GF-D8 (cell line): ENCODE measurements around the gene HOXA11.

ENCODE experiments used
- DNase-seq: peaks from one replicate; lab custom pipeline; 2025; lab: John Stamatoyannopoulos, UW

HOXA11 gene

DNA sequence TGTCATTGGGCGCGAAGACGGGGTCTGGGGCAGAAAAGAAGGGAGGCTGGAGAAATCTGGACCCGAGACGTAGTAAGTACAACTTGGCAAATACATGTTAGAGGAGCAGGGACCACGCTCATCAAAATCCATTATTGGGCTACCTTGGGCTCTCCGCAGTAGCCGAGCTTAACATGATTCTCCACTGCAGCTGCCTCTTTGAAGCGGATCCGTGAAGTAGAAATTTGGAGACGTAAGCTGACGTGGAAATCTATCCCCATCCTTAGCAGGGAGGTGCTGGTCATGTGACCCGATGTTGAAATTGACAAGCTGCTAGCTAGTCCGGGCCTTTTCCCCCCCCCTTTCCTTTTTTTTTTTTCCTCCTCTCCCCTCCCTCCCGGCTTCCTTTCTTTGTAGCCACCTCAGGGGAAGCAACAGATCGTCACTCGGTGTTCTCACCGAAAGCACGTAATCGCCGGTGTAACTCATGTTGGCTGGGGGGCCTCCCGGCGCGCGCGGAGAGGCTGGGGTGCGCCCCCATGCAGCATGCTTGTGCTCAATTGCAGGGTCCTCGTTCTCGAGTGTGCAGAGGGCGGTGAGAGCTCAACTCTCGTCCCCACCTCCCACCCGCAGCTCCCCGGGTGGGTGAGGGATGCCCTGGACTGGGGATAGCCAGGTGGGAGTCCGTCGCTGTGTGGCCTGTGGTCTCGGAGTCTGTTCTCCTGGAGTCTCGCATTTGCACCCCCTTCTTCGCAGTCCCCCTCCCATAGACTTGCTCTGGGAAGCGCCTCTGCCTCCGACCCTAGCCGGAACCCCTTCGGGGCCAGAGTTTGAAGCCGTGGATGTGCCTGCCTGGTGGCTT lies at the start of gene HOXA11:
TSS of gene HOXA11 (minus strand) at position 220 of the 841 bp plus-strand sequence. CDS start at position 132, 88 bp downstream.
- DNase-seq, result peak; percentile 99

DNA sequence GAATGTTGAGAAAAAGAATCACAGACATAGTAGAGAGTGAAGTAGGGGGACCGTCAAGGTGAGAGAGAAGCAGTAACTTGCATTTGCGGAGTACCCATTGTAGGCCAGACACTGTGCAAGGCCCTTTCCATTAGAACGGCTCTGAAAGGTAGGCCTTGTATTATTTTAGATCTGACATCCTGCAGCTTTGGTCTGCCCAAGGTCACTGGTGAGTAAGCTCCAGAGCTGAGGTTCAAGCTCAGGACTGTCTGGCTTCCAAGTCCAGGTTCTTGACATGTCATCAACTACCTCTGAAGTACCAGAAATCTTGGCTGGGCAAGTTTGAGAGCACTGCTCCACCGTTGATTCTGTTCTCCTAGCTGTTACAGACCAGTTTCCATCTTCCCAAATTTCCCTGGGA lies 44.4 kb upstream of the HOXA11 start:
- no peak for DNase-seq

DNA sequence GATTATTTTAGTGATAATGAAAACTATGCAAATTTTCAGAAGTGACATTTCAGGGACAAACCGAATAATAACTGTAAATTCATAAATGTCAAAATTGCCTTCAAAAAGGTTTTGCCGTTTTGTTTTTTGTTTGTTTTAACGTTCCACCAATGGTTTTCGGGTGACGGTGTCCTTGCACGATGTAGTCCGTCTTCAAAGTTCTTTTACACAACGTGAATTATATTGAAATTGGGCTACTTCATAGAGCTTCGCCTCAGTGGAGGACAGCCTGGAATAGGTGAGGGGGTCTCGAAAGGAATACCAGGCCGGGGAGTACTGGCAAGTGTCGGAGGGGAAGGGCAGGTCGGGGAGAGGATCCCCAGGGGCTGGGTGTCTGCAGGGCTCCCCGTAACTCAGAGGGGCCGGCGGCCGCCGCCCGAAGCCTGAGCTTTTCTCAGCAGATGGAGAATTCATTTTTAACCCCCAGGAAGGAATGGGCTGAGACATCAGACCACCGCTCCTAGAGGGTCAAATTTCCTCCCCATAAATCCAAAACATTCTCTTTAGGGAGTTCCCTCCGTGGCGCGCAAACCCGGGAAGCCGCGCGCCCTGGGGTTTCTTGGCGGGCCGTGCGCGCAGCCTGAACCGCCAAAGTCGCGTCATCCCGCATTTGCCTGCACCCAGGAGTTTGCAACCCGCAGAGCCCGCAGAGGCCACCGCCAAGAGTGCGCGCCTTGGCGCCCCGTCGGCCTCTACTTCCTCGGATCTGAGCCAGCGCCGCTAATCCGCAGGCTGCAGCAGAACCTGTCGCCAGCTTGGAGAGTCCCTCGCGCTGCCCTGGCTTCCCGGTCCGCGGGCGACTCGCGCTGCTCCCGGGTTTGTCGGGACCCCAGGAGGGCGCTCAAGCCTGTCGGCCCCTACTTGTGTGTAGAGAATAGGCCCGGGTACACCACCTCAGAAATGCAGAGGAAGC lies 40.2 kb upstream of the HOXA11 start:
- no peak for DNase-seq

DNA sequence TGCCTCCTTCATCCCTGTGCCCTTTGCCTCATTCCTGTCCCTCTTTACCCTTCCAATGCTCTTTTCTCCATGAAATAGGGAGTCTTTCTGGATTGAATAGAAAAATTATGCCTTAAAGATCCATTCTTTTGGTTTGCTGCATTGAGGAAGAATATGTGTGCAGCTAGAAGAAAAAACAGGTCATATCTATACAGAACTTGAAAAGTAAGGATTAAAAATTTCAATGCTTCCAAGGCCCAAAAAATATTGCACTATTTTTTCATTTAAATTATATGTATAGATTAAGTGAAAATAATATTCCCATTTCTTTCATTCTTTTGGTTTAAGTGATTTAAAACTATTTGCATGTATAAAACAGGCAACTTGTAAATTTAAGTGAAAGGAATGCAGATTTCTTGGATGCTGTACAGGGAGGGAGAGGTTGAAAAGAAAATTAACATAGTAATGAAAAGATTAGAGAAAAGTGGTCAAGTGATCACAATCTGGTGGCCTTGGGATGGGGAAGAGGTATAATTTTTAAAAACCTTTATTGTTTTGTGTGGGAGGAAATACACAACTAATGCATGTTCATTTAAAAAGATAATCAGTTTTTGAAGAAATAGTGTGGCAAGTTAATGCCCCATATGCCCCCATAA lies 39.0 kb upstream of the HOXA11 start:
- no peak for DNase-seq

DNA sequence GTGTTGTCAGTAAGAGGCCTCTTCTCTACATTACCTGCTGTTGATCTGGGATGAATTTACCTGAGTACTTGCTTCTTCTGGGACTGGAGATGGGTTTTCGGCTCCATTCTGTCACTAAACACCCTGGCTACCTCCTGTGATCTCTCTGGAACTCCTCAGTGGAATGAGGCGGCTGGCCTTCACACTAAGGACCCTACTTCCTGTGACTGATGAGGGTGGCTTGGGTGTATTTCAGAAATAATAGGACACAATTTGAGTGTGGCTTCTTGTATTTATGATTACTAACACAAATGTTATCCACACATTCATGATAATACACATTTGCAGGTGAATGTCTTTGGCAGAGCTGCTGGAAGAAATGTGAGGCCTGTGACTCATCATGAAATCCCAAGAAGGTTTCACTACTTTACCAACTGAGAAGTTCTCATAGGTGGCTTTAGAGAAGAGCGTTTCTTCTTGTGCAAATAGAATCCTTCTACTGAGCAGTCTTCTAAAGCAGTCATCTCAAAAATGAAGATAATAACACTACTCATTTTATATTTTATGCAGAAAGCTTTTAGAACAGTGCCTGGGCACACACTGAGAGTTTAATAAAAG lies 36.3 kb upstream of the HOXA11 start:
- no peak for DNase-seq

DNA sequence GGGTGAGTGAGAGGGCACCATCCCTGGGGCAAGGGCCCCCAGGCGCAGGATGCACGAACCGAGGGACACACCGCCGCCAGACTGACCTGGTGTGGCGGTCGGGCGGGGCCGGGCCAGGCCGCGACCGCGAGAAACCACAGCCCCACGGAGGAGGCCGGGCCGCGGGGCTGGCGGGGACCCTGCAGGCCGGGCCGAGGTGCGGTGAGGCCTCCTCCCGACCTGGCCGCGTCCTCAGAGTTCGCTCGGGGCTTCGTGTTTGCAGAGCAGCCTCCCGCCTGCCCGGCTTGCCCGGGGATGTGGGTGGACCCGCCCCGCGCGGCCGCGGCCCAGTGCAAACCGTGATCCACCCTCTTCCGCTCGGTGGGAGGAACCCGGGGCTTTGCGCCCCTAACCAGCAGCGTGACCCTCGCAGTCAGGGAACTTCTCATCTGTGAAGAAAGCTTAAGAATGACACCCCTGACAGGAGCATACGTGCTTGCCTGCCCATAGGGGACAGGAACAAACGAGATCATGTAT lies 35.5 kb upstream of the HOXA11 start:
- no peak for DNase-seq

DNA sequence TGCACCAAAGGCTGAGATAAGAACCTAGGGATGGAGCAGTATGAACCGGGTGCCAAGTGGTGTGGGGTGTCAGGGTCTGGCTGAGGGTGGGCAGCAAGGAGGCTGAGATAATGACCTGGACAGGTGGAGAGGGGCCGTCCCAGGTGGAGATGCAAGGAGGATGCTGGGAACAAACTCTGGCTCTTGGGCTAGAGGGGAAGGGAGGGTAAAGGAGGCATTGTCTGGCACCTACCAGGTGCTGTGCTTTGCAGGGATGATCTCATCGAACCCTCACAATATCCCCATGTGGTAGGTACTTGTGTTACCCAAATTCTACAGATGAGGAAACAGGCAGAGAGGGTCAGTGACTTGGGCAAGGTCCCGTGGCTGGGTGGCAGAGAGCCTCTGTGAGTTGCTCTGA lies 34.8 kb upstream of the HOXA11 start:
- DNase-seq, result no peak

DNA sequence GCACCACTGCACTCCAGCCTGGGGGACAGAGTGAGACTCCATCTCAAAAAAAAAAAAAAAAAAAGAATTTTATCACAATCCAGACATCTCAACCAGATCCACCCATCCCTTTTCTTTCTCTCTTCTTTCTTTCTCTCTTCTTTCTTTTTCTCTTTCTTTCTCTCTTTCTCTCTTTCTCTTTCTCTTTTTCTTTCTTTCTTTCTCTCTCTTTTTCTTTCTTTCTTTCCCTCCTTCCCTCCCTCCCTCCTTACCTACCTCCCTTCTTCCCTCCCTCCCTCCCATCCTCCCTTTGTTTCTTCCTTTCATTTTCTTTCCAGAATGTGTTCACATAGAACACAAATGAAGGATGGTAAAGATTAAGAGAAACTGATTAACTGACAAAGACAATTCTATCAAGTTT lies 32.9 kb upstream of the HOXA11 start:
- DNase-seq, result no peak

DNA sequence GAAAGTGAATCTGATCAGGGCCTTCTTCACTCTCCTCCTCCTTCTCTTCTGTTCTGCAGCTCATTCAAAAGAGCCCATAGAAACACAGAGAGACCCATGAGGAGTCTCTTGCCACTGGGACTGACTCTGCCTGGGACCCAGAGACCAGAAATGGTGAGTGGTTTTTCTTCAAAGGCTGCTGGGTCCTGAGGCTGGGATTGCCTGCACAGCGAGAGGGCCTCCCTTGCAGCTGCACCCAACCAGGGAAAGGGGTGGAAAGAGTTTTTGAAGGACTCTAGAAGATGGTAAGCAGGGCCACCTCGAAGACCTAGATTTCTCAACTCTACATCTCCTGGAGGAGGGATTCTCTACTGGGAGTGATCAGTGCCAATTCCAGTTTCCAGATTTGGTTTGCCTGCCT lies 30.3 kb upstream of the HOXA11 start:
- DNase-seq, result no peak

DNA sequence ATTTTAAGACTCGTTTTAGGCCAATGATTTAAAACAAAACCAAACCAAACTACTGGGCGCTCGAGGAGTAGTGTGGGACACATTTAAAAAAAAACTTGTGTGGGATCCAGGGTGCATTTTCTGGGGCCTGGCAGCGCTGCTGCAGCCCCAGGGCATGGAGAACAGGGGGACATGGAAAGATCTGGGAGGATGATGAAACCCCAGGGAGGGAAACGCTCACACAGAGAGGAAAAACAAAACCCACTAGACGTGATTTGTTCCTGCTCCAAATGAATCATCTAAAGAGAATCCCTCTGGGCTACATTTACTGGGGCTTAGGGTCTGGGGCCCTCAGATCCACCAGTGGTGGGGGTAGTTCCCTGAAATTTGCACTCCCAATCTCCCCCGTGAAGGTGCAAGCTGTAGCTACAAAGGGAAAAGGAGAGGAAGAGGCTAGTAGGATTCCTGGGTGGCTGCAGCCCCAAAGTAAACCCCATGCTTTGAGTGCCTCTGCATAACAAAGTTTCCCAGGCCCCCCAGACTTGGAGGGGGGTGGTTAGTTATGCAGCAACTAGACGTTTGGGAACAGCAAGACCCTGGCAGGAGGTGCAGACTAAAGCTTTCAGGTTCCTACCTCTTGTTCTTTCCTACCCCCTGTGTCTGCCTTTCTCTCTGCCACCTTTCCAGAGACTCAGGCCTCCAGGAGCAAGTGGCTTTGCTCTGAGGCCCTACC lies 29.4 kb upstream of the HOXA11 start:
- no peak for DNase-seq

DNA sequence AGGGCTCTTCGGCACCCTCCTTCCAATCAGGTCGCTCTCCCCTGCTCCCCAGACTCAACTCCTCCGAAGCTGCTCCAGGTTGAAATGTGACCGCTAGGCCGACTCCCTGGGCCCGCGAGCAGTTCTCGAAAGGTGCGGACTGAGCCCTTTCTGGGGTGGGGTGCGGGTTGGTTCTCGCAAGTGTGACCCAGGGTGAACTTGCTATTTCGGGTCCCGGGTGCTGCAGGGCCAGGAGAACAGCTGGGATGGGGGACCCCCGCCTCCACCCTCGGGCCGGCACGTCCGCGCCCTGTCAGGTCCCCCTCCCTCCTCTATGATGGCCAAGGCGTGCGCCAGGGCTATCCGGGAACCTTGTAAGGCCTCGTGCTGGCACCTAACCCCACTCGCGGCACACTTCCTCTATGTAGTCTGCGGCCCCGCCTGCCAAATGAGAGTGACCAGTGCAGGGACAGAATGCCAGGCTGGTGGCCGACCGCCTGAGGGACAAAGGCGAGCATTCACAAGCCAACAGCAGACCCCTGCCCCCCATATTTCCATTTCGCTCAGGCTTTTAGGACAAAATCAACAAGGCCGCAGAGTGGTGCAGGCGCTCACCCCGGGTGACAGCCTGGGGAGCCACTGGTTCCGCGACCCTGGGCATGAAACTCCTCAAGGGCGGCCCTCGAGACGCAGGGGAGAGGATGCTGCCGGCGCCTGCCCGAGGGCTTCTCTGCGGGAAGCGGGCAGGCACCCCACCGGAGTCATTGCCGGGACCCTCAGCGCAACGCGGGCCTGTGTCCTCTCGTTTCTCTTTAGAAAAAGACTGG lies 28.6 kb upstream of the HOXA11 start:
- no peak for DNase-seq

DNA sequence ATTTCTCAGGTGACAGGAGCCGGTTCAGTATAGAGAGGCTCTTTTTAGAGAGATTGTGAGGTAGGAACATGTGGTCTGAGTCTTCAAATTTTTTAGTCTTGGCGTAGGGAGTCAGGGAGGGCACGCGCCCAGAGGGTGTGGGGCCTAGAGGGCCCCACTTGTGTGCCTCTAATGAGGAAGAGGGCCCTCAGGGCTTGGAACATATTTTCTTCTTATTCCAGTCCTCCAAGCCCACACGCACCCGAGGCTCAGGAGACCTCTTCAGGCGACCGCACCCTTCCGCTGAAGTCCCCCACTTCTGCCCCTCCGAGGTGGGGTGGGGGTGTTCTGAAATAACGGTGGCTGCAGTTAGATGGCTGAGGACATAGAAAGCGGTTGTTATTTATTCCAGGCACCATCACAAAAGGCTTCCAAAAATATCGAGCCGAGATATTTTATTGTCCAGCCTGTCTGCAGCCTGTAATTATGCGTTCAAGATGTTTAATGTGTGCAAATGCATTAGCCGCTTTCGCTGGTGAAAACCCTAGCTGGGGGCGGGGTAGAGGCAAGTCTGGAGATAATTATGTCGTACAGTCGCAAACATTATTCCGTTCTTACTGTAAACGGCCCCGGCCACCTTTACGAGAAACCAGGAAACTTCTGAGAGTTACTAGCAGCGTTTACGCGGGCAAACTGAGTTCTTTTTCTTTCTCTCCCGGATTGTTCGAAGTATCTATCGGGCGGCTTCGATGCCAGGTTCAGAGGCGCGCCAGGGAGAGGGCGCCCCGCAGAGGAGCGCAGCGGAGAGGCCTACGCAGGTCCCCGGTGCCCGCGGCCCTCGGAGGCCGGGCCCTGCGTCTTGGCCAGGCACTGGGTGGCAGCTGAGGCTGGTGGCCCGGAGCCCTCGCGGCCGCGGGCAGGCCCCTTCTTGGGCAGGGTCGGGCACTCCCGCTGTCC lies 27.7 kb upstream of the HOXA11 start:
- no peak for DNase-seq

DNA sequence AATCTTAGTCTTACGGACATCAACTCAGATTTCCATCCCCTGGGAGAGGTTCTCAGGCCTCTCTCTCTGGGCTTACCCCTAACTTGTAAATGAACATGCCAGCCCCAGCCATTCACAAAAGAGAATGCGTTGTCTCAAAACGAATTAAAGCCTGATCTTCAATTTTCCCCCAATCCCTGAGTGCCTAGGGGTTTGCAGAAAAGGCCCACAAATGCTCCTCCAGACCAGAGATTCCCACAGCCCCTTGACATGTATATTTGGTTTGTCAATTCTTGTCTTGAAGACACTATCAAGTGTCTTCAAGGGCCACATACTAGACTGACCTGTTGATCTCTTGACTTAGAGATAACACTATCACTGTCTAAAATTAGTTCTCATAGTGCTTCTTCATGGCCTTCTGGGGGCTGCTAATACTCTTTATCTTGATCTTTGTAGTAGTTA lies 26.8 kb upstream of the HOXA11 start:
- DNase-seq, result no peak

DNA sequence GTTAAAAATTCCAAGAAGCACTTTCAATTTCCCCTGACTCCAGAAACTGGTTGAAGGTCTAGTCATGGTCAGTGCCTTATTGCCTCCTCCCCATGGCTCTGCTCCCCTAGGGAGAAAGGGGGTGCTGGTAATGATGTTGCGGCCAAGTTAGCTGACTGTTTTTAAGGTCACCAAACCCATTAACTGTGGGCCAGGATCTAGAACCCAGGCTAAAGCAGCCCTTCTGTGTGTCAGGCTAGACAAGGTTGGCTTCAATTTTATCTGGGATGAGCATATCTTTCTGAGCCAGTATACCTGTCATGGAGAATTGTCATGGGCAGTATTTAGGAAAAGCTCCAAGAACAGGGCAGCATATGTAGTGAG lies 26.0 kb upstream of the HOXA11 start:
- DNase-seq, result no peak

DNA sequence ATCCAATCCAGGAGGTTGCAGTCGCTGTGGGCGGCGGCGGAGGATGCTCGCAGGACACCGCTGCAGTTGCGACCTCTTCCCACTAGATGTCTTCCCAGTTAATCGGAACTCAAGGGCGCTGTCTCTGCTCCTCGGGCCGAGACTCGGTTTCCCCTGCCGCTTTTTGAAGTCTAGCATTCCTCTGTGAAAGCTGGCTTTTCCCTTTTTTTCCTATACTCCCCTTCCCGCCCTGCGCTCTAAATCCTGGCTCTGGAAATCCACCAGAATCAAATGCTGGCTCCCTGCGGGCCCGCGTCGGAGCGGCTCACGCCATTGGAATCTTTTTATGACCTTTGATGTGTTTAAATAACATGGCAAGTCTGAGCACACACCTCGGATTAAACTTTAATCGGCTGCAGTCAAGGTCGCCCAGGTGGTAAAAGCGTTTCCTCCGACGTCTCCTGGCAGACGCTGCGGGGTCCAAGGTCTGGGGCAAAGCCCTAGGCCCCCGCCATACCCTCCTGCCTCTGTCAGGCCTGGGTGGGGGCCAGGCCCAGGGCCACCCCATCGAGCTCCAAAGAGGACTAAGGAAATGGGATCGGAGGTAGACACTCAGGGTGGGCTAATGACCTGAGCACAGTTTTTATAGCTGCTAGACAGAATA lies 25.5 kb upstream of the HOXA11 start:
- no peak for DNase-seq

DNA sequence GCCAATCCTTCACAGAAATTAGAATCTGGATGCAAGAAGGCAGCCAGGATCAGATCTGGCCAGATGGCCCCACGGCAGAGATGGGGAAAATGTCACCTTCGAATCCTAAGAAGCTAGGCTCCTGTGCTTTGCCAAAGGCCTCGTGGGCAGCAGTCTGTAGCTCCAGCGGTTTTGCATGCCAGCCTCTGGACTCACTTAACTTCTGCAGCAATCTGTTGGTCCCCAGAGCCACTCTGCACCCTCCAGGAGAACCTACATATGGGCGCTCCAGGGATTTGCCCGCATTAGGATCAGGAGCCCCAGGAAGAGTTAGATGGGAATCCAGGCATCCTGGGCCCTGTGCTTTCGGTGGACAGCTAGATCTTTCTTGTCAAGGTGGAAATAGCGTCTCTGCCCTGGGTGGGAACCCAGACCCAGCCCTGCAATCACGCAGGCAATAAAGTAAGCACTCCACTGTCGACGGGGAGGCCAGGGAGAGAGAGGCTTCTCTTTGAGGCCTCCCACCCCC lies 25.0 kb upstream of the HOXA11 start:
- no peak for DNase-seq

DNA sequence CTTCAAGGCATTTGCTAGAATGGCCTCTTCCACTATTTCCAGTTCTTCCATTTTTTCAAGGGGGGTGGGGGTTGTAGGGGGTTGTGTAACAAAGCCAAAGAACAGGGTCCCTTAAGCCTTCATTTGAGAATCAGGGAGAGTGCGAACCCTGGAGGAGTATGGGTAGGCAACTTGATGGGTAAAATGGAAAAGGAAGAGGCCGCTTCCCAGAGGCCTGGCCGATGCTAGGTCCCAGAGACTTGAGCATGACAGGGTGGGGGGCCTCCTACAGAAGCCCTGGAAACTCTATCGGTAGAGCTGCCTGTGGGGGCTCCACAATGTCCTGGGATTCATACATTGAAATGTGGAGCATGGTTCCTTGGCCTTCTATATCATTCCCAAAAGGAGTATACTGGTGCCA lies 24.0 kb upstream of the HOXA11 start:
- no peak for DNase-seq

DNA sequence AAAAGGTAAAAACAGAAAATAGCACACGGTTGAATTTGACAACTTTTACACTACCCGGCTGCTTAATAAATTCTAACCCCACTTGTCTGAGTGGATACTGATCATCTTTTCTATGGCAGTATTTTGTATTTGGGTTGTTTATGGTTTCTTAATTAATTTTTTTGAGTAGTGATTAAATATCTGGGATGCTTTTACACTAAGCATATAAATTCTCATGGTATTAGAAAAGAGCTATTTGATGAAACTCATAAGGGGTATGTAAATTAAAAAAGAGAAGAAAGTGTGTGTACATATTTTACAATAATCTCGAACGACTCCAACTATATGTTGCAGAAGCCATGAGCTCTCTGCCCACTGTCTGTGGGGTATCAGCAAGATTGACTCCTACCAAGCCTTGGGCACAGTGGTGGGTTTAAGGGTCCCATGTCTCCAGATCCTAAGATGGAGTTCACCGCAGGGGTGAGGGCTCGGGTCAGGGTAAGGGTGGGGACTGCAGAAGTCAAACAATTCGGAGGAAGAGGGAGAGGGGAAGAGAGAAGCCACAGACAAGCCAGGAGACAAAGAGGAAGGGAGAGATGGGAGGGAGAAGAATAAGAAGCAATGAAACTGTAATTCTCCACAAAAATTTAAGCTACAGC lies 22.4 kb upstream of the HOXA11 start:
- DNase-seq, result no peak
